Sciatic nerve (tissue), 2 donors: ENCODE measurements around the gene F8. TPM values are rescaled to one million over a fixed set of nuclear protein-coding genes. Genes with fewer than 3 reads are reported as not detected.

ENCODE experiments used
- ATAC-seq: fragments of 200-7000 bp; cut with Tn5 transposase; one replicate; pipeline ENCODE4 v1.9.1; 2020; ENCODE audit warnings: mild to moderate bottlenecking, moderate library complexity
- DNase-seq: peaks from one replicate; pipeline ENCODE4 v3.0.0-alpha.2; 2020; ENCODE audit warnings: low spot score
- intact Hi-C: fragments of 100-400 bp; cut with DNase I; formaldehyde crosslinking; loops from one replicate; pipeline ENCODE4 v1.14.2; 2022
- total RNA-seq: library from RNA; stranded (reverse); fragmentation: NEBNext Ultra II Directional; extraction: Animal tissue kit (Norgen Biotek cat#: 25700); gene quantifications from one replicate; pipeline ENCODE4 v1.2.1, GENCODE V29; 2021
- donor health status: DM: no; HTN: no; CAD: no.
- donor health status: DM: no; HTN: no; CAD: no.

The F8 gene
- 63.0 TPM for total RNA-seq

DNA sequence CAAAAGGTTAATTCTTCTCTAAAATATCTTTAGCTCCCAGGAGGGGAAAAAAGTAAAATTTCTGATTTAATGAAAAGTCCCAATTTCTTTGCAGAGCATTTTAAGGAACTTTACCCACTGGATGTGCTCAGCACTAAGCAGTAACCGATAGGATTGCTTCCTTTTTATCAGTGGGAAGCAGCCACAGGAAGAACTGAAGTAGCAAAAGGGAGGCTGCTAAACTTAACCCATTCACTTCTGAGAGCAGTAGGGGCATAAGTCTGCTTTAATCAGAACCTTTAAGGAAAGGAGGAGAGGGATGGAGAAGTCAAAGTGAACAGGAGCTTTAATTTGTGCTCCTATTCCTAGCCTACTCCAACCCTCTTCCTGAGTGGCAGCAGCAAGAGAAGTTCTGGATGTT is at the start of gene F8:
Gene F8 (minus strand): TSS at position 139 of the 400 bp plus-strand sequence. CDS start 171 bp downstream, outside the sequence.
- DNase-seq: no peak
- ATAC-seq: no peak
- intact Hi-C loops: no loop called here

- intact Hi-C loops: no loop called here
- no peak for DNase-seq
Measured at GRCh38 chrX:155071694-155072280, 49.3 kb upstream of the F8 start.

DNA sequence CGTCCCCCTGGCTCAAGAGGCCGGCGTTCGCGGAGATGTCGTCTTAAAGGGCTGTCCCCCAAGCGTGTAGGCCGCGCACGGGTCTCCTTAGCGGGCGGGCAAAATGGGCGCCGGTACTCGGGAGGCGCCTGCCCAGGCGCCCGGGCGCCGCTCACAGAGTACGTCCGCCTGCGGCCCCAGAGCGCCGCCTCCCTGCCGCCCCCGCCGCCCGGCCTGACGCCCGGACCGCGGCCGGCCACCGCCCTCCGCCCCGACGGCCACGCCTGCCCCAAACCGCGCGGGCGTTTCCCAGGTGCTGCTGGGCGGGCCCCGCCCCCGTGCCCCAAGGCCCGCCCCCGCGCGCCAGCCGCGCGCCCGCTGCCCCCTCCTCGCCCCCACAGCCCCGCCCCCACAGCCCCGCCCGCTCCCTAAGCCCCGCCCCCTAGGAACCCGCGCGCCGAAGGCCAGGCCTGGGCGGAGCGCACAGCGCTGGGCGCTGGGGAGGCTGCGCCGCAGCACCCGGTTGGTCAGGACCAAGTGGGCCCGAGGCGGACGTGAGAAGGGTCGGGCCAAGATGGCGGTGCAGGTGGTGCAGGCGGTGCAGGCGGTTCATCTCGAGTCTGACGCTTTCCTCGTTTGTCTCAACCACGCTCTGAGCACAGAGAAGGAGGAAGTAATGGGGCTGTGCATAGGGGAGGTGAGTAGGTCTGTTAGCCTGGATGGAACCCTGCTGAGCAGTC is 48.6 kb upstream of the F8 start, which contains the start of the genes BRCC3, CMC4 and MTCP1:
Gene BRCC3 (plus strand): TSS at position 534 of the 719 bp plus-strand sequence. CDS start 20 bp downstream, at position 554.
Gene CMC4 (minus strand): TSS at position 162 of the 719 bp plus-strand sequence. CDS start 7,113 bp downstream, outside the sequence.
Gene MTCP1 (minus strand): TSS at position 162 of the 719 bp plus-strand sequence. CDS start 5,126 bp downstream, outside the sequence.
- ATAC-seq (peak; percentile 98), DNase-seq (peak; percentile 85)
- intact Hi-C loops: no loop called here

More at GRCh38 chrX:155071694-155072280, 49.3 kb upstream of the F8 start:
- no peak for ATAC-seq

DNA sequence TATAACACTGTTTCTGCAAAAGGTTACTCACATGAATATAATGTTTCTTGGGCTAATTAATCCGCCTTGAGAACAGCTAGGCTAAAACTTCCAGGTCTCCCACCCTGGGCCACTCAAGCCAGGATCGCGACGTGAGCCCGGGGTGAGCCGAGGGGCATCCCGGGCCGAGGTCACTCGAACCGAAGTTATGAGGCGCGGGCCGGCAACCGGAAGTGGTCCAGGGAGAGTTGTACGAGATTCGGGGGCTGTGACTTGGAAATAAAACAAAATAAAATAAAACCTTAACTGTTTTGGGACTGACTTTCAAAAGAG is 48.1 kb upstream of the F8 start:
- ATAC-seq (peak; percentile 19), DNase-seq (no peak)
- intact Hi-C loops: no loop called here

DNA sequence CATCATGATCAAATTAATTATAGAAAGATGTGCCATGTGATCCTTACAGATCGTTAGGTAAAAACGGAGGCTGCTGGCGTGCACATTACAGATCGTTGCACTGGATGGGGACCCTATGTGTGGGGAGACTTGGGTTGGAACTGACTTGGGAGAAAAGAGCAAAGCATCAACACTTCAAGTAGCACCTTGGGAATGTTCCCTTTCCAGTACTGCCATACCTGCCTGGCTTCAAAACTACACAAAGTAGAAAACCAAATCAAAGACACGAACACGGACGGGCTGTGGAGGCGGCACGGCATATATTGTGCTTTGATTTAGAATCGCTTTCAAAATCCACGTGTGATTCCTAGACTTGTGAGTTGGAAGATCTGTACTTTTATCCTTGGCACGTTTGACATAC is 47.5 kb upstream of the F8 start:
- DNase-seq (no peak), ATAC-seq (no peak)
- intact Hi-C loops: no loop called here

DNA sequence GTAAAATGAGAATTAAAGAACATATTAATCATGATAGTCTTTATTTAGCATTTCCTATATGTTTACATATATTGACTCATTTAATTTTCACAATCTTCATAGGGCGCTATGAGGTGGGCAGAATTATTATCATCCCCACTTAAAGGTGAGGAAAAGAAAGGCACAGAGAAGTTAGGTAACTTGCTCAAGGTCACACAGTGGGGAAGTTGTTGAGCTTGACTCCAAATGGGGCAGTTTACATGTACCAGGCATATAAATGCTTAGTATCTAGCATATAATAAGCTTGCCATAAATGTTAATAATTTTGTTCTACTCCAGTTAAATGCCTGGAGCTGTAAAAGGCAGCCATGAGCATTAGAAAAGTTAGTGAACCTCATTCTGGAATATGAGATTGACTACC is 46.9 kb upstream of the F8 start:
- intact Hi-C loops: no loop called here
- DNase-seq (no peak), ATAC-seq (no peak)

DNA sequence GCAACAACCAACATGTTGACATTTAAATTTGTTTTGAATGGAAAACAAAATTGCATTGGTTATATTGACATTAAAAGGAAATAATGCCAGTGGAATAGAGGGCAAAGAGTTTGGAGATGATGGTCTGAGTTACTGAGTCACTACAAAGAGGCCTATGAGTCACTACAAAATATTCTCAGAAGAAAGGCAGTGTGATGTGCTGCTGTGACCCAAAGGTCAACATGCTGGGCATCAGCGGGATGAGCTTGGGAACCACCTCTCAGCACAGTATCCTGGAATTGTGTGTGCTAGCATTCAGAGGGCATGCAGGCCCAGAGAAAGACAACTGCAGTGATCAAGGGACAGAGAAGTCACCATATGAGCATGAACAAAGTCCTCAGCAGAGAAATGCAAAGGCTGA is 45.6 kb upstream of the F8 start:
- DNase-seq: no peak
- no peak for ATAC-seq
- intact Hi-C loops: no loop called here

DNA sequence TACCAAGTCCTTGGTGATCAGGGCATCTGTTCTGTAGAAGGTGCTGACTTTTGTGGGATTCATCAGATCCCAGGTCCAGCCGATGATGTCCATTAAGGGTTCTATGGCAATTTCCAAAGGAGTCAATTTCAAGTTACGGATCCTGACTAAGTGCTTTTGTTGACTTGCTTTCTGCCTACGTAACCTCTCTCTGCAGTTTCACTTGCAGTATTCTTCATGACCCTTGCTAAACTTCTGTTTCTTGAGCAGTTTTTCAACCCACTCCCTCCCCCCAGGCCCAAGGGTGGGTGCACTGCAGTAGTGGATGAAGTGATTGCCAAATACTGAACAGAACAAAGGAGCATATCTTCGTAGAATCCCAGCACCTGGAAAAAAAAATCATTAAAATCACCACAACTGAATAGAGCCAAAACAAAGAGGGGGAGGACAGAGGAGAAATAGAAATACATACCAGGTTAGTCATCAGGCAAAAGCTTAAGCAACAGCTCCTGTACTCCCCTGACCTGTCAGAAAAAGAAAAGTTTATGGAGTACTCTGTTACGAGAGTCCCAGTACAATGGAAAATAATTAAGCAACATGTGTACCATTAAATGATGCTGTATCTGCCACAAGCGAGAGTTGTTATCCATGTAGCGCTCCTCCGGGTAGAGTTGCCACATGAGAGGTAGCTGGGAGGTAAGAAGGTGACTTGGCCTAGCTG is 42.7 kb upstream of the F8 start:
- intact Hi-C loops: no loop called here
- DNase-seq (no peak), ATAC-seq (no peak)

GRCh38 chrX:155061760-155062159 is 39.2 kb upstream of the F8 start:
- intact Hi-C loops: no loop called here
- DNase-seq (no peak), ATAC-seq (no peak)

GRCh38 chrX:155056877-155057792 is 34.6 kb upstream of the F8 start:
- intact Hi-C loops: no loop called here
- DNase-seq (peak; percentile 71), ATAC-seq (peak; percentile 91)

DNA sequence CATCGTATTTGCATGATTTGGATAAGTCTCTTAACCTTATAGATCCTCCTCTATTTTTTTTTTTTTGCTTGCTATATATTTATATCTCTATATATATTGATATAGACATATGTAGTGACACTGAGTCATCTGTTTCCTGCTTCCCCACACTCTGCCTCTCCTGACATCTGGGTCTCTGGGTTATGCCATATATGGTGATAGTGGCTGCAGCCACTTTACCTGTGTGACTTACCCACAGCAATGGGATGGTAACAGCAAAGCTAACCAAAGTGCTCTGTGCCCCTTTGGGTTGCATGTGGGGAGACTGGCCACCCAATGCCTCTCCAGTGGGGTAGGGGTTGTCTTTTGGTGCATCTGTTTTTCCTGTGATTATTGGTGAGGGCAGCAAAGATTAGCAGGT is 33.9 kb upstream of the F8 start:
- no peak for DNase-seq
- ATAC-seq: no peak
- intact Hi-C loops: no loop called here

DNA sequence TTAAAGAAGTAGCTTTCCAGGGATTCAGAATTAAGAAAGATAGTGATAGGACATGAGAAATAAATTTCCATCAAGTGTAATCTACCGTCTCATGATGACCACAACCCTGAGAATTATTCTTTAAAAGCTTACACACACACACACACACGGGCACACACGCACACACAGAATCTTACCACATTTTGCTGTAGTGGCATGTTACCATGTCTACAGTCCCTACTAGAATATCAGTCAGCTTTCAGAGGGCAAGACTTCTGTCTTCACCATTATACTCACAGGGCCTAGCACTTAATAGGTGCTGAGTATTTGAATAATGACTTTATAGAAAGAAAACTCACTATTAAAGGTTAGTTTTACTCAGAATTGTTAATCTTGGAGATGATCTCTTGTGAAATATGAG is 33.0 kb upstream of the F8 start:
- no peak for ATAC-seq
- intact Hi-C loops: no loop called here
- no peak for DNase-seq

GRCh38 chrX:155054255-155054654 is 31.7 kb upstream of the F8 start:
- intact Hi-C loops: no loop called here
- DNase-seq (no peak), ATAC-seq (no peak)

DNA sequence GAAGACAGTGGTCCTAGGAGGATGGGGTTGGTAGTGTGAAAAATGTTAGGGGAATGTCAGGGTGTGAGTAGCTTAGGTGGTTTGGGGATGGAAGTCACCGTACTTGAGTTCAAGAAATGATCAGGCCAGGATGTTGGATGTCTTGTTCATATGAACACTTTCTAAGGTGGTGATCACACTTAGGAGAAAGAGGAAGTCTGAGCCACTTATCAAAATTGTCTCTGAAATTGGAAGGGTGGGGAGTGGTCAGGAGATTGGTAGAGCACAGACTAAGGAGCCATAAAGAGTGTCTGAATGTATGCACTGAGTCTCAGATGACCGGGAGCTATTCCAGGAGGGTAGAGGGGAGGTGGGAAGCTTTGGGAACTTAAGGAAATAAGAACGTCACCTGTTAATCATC is 31.1 kb upstream of the F8 start:
- DNase-seq (no peak), ATAC-seq (no peak)
- intact Hi-C loops: no loop called here

DNA sequence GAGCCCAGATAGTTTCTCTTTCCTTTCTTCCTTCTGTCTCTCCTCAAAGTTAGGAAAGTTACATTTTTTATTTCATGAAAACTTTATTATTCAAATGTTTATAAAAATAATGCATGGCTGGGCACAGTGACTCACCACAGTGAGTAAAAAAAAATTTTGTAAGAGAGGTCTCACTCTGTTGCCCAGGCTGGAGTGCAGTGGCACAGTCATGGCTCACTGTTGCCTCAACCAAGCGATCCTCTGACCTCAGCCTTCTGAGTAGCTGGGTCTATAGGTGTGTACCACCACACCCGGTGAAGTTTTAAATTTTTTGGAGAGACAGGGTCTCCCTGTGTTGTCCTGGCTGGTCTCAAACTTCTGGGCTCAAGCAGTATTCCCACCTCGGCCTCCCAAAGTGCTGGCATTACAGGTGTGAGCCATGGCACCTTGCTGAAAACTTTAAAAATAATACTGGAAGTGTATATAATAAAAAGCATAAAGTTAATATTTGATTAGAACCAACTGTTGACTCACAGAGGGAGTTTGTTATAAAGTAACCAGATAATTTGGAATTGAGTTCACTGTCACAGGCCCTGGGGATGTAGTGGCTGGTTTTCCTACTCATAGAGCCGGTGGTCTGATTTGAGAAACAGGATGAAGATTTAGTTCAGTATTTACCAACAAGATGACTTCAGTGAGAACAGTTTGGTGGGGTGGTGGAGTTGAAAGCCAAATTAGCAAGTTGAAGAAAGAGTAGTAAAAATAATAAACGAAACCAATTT is 30.4 kb upstream of the F8 start:
- intact Hi-C loops: no loop called here
- no peak for ATAC-seq
- DNase-seq: no peak

GRCh38 chrX:155048977-155049619 is 26.6 kb upstream of the F8 start:
- DNase-seq (no peak), ATAC-seq (peak; percentile 58)
- intact Hi-C loops: no loop called here

GRCh38 chrX:155046811-155047528 is 24.4 kb upstream of the F8 start:
- intact Hi-C loops: no loop called here
- ATAC-seq: no peak

More at GRCh38 chrX:155046811-155047528, 24.4 kb upstream of the F8 start:
- DNase-seq: no peak
